CD4-positive, alpha-beta T cell treated with Interferon alpha-2 for 1 hour (primary cell): ENCODE results near the gene MXD3.
"Not testable (repeated sequence)": the region's sequence is repeated elsewhere in the genome, so short reads cannot be mapped to it uniquely, and the experiment has no call there.

Experiments used
- DNase-seq, 2 donors: peaks; one replicate each; pipeline ENCODE4 v3.0.0-alpha.2; 2020 to 2022

The MXD3 gene

GRCh38 chr5:177343000-177343399 is 31.3 kb upstream of the MXD3 start:
- not testable (repeated sequence) for DNase-seq

- no peak for DNase-seq
Measured at GRCh38 chr5:177339107-177339638, 27.5 kb upstream of the MXD3 start.

GRCh38 chr5:177338251-177339106 is 26.8 kb upstream of the MXD3 start:
- no peak for DNase-seq

GRCh38 chr5:177336603-177337494 is 25.2 kb upstream of the MXD3 start:
- DNase-seq: no peak

- peak; percentile 25 to 27 for DNase-seq
Measured at GRCh38 chr5:177336112-177336511, 24.4 kb upstream of the MXD3 start.

- no peak for DNase-seq
Measured at GRCh38 chr5:177335701-177336065, 24.0 kb upstream of the MXD3 start.

- DNase-seq: no peak
Measured at GRCh38 chr5:177334781-177335700, 23.3 kb upstream of the MXD3 start.

- no peak for DNase-seq
Measured at GRCh38 chr5:177334155-177334551, 22.5 kb upstream of the MXD3 start.

GRCh38 chr5:177333420-177334154 is 21.9 kb upstream of the MXD3 start:
- DNase-seq: no peak

- no peak for DNase-seq
Measured at GRCh38 chr5:177332896-177333260, 21.2 kb upstream of the MXD3 start.

- DNase-seq: no peak
Measured at GRCh38 chr5:177332031-177332895, 20.6 kb upstream of the MXD3 start.

GRCh38 chr5:177330991-177331842 is 19.5 kb upstream of the MXD3 start:
- DNase-seq: no peak

GRCh38 chr5:177329883-177330282 is 18.2 kb upstream of the MXD3 start:
- no peak for DNase-seq

- no peak for DNase-seq
Measured at GRCh38 chr5:177328545-177329231, 17.0 kb upstream of the MXD3 start.

- DNase-seq: peak in 1 of 2 donors; percentile 33
Measured at GRCh38 chr5:177327539-177328522, 16.1 kb upstream of the MXD3 start.

GRCh38 chr5:177325868-177326381 is 14.2 kb upstream of the MXD3 start:
- no peak for DNase-seq

GRCh38 chr5:177320879-177321278 is 9.2 kb upstream of the MXD3 start:
- DNase-seq: no peak
